Astrocyte of the cerebellum (primary cell): ENCODE measurements around the gene MBOAT2.

Experiments
- DNase-seq: peaks from one replicate; pipeline ENCODE4 v3.0.0-alpha.2; 2011; ENCODE audit warnings: low read depth
- H3K4me3 ChIP-seq: 2 replicates; pipeline ENCODE4 v1.5.1; 2011; ENCODE audit warnings: mild to moderate bottlenecking, low read depth, low read length, moderate library complexity
- in situ Hi-C: cut with HindIII; loops from 2 replicates; pipeline ENCODE4 v1.10.0; 2017; ENCODE audit warnings: low sequenced_read_pairs
- TF ChIP-seq, protein P1 (sequence below): IDR thresholded peaks from 2 replicates; pipeline ENCODE4 v1.5.1; 2012; ENCODE audit warnings: low read length, low read depth, moderate library complexity, mild to moderate bottlenecking; ENCODE audit errors: missing control alignments

MBOAT2 gene

DNA sequence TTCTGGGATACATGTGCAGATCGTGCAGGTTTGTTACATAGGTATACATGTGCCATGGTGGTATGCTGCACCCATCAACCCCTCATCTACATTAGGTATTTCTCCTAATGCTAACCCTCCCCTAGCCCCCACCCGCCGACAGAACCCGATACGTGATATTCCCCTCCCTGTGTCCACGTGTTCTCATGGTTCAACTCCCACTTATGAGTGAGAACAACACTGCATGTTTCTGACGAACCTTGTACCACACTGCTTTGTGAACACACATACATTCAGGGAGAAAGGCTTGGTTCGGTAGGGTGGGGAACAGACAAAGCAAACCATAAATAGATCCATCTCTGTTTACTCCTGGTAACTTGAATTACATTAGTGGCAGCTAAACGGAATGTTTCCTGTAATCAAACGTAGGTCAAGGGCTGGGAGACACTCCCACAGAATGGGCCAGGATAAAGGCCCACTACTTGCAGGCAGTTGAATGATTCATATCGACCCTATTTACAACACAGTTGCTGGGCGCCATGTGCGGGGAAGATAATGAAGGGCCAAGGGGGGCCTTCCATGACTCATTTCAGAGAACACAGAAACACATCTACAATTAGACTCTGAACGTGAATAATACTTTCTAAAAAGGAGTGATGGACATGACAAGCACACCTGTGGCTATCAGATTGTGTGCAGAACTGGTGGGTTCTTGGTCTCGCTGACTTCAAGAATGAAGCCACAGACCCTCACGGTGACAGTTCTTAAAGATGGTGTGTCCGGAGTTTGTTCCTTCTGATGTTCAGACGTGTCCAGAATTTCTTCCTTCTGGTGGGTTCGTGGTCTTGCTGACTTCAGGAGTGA, 109.3 kb downstream of the MBOAT2 start:
- in situ Hi-C loops = no loop called here
- no peak overlapping the region for H3K4me3 ChIP-seq
- TF ChIP-seq, protein P1, sequence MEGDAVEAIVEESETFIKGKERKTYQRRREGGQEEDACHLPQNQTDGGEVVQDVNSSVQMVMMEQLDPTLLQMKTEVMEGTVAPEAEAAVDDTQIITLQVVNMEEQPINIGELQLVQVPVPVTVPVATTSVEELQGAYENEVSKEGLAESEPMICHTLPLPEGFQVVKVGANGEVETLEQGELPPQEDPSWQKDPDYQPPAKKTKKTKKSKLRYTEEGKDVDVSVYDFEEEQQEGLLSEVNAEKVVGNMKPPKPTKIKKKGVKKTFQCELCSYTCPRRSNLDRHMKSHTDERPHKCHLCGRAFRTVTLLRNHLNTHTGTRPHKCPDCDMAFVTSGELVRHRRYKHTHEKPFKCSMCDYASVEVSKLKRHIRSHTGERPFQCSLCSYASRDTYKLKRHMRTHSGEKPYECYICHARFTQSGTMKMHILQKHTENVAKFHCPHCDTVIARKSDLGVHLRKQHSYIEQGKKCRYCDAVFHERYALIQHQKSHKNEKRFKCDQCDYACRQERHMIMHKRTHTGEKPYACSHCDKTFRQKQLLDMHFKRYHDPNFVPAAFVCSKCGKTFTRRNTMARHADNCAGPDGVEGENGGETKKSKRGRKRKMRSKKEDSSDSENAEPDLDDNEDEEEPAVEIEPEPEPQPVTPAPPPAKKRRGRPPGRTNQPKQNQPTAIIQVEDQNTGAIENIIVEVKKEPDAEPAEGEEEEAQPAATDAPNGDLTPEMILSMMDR = no peak
- DNase-seq = no peak

DNA sequence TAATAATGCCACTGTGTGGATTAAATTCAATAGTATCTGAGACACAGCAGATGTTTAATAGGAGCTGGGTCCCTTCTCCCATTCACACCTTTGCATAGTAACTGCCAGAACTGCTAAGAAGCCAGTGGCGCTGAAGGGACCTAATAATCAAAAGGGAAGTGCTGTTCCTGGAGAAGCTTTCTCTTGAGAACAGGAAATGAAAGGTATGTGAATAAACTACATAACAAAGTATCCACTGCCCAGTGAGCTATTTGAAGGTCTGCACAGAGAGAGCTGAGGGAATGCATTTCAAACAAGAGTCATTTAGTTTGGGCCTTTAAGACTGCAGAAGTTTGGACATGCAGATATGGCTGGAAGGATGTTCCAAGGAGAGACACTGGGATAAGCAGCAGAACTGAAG, 110.0 kb downstream of the MBOAT2 start:
- no peak overlapping the region for H3K4me3 ChIP-seq
- no peak for DNase-seq
- in situ Hi-C loops = no loop called here
- TF ChIP-seq, protein P1 = no peak

DNA sequence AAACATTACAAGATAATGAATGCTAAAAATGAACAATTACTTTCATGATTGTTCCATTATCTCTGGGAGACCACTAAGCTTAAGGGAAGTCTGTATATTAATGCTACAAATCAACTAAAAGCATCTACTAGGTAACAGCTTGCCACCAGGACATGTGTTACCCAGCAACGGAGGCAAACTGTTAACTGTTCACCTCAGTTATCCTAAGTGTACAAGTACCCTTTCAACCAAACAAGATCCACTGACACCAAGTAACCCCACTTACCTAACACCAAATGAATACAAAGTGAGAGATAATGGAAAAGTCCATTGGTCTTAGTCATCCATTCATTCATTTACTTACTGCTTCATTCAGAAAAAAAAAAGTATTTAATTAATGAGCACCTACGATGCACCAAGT, 111.4 kb downstream of the MBOAT2 start:
- in situ Hi-C loops = no loop called here
- DNase-seq = no peak
- no peak overlapping the region for H3K4me3 ChIP-seq
- TF ChIP-seq, protein P1 = no peak

DNA sequence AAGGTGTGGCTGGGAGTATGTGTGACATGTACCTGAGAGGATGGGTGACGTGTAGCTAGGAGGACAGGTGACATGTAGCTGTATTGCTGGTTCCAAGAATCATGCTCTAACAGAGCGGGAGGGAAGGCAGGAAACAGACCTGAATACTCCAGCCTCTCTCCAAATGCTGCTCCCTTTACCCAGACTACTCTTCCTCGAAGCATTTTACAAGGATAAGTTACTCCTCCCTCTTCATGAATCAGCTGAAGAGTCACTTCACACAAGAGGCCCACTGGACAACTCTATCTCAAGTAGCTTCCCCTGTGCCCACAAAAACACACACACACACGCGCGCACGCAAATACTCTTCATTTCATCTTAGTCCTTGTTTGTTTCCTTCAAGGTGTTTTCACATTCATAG, 113.5 kb downstream of the MBOAT2 start:
- H3K4me3 ChIP-seq = no peak overlapping the region
- in situ Hi-C loops = no loop called here
- TF ChIP-seq, protein P1 = no peak
- DNase-seq = no peak

DNA sequence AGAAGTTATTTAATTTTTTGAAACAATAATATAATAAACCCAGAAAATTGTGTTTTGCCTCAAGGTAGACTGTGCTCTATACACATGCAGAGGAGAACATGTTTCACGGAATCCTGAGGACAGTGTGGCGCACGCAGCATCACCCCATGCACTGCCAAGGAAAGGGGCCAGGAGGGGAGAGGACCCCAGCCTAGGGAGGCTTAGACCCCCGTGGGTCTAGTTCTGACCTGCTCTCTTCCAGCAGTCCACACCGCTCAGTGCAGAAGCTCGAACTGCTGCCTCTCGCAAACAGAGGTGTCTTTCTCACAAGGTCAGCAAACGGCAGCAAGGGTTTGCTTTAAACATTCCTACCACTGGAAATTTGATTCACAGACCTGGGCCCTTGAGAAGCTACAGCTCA, 114.5 kb downstream of the MBOAT2 start:
- no peak overlapping the region for H3K4me3 ChIP-seq
- in situ Hi-C loops = no loop called here
- no peak for DNase-seq
- TF ChIP-seq, protein P1 = no peak

DNA sequence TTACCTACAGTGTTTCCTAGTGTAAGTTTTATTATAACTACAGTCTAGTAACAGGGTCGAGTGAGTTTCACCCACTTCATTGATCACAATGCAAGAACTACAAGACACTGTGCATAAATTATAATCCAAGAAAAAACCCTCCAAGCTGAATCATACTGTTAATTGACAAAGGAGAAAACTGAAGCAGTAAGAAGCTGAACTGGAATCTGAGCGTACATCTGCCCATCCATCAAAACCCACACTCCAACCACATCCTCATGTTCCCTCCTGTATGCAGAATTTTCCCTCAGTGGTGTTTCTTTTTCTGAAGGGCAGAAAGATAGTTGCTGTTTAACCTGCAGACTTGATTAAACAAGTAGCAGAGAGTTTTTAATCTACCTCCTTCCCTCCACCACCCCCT, 116.6 kb downstream of the MBOAT2 start:
- TF ChIP-seq, protein P1 = no peak
- no peak overlapping the region for H3K4me3 ChIP-seq
- in situ Hi-C loops = no loop called here
- DNase-seq = no peak
